ENCODE results near the gene CARS1.

- TF ChIP-seq EZH2 (IDR thresholded peaks at IDR 0.05; ENCODE audit: borderline replicate concordance, insufficient read depth, low read depth, low read length, poor library complexity, severe bottlenecking), result no peak
- TF ChIP-seq CTCF (IDR thresholded peaks at IDR 0.05), result no peak
These were observed 24.1 kb upstream of the CARS1 start for GRCh38 chr11:3081386-3081751.

Data from B cell (primary cell).